HG03571 (cell line): ENCODE results near the gene AR.
"Not testable (repeated sequence)": the region's sequence is repeated elsewhere in the genome, so short reads cannot be mapped to it uniquely, and the experiment has no call there.

ENCODE experiments used
- ATAC-seq: cut with Tn5 transposase; IDR thresholded peaks from one replicate; pipeline ENCODE4 v1.9.1; 2021; ENCODE audit not compliant: unreplicated experiment

AR gene

DNA sequence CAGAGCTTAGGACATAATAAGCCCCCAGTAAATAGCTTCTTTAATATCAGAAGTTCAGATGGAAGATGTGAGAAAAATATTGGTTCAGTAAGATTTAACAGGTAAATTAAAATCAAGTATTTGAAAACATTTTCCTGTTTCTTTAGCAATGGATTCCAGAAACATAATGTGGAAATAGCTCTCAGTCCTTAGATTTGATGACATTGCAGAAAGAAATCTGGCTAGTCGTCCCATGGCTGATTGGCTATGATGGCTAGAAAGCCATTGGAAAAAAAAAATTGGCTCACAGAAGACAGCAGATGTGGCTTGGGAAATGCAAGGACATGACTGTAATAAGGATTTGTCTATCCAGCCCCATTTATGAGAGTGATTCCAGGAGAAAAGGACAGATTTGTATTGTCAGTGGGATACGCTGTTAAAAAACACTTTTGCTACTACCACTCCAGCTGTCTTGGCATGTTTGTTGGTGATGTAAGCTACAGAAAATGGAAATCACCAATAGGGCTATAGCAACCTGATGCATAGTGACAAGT is 78.3 kb downstream of the AR start:
- no peak for ATAC-seq

DNA sequence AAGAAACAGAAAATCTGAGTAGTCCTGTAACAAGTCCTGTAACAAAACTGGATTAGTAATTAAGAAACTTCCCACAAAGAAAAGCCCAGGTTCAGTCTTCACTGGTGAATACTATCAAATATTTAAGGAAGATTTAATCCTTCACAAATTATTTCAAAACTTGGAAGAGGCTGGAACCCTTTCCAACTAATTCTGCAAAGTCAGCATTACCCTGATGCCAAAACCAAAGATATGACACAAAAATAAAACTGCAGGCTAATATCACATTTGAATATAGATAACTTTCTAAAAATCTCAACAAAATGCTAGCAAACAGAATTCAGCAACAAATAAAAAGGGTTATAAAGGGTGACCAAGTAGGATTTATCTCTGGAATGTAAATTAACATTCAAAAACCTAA is 80.5 kb downstream of the AR start:
- ATAC-seq = no peak

DNA sequence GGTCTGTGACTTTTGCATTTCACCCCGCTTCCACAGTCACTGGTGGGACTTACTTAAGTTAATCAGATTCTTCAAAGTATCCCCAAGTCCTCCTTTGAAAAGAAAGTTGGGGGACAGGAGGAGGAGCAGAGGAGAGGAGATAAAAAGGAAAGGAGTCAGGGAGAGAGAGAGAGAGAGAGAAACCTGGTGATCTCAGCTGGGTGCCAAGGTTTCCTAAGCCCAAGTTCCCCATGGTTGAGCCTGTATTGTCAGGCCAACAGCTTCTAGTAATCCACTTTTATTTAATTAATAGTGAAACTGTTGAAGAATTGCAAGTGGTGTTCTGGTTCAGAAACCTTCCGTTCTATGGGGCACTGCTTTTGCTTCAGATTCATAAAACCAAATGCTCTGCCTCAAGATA is 91.6 kb downstream of the AR start:
- no peak for ATAC-seq

DNA sequence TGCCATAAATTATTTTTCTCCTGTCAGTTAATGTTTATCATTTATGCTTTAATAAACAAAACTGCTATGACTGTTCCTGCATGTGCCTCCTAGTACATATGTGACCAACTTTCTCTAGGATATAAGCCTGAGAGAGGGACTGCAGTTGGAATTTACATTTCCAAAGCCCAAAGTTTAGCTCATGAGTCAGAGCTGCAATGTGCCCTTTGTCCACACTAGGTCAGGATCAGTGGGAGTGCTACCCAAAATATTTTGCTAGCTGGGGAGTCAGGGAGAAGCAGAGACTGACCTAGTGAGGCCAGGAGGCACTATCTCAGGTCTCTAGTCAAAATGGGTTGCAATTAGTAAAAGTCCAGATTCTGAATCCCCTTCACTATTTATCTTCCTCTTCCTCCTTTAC is 92.7 kb downstream of the AR start:
- no peak for ATAC-seq

DNA sequence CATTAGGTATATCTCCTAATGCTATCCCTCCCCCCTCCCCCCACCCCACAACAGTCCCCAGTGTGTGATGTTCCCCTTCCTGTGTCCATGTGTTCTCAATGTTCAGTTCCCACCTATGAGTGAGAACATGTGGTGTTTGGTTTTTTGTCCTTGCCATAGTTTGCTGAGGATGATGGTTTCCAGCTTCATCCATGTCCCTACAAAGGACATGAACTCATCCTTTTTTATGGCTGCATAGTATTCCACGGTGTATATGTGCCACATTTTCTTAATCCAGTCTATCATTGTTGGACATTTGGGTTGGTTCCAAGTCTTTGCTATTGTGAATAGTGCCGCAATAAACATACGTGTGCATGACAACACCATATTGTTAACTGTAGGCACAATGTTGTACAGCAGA is 93.5 kb downstream of the AR start:
- not testable (repeated sequence) for ATAC-seq

DNA sequence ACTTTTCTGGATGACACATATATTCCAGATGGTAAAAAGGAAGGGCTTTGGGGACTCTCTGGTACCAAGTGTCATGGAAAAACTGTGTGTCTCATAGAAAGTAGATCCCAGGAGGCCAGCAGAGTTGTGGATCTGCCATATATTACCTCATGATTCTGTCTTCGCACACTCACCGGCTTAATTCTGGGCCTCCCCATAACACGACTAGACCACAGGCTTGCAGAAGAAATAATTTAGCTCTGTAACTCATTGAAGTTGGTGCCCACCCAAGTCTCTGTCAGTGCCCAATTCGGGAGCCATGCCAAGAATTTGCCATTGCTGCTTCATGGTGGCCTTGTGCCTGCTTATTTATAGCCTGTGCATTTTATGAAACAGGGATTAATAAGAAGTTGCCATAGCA is 104.5 kb downstream of the AR start:
- ATAC-seq = no peak

DNA sequence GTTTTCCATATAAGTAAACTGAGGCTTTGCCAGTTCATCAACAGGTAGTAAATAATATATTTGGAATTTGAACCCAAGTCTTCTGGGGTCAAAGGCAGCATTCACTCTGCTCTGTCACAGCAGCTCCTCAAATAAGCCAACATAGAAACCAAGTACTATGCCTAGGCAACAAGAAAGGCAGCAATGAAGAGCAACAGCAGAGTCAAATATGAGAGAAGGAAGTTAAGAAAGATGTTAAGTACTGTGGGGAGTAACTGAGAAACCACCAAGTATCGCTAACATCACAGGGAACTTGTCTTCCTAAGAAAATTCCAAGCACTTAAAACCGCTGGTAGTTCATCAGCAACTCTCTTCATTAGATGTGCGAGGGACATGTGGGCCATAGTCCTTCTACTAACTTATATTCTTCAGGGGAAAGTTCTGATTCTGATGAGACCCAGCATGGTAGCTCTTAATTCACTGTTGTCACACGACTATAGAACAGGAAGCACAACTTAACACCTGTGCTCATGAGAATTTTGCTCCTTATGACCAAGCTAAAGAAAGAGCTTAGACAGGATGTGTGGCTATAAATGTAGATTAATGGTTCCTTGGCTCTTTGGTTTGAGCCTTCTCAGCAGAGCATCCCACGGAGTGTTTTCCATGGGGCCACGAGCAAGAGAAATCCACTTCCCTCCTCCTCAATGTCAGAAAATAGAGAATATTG is 107.8 kb downstream of the AR start:
- ATAC-seq = no peak

DNA sequence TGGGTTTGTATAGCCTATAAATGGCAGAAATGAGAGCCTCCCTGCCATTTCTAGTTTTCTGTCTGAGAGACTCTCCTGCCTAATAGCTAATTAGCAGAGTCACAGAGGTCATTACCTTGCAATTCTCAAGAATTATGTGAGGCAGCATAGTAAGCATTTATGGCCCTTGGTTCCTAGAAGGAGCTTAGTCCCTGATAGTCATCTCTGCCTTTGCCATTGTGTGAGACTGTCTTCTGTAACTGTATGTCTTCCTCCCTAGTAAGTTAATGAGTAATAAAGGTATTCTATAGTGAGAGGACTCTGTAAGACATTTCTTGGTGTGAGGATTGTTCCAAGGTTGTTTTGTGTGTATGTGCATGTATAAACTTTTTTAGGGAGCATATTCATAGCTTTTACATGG is 108.7 kb downstream of the AR start:
- ATAC-seq = no peak

DNA sequence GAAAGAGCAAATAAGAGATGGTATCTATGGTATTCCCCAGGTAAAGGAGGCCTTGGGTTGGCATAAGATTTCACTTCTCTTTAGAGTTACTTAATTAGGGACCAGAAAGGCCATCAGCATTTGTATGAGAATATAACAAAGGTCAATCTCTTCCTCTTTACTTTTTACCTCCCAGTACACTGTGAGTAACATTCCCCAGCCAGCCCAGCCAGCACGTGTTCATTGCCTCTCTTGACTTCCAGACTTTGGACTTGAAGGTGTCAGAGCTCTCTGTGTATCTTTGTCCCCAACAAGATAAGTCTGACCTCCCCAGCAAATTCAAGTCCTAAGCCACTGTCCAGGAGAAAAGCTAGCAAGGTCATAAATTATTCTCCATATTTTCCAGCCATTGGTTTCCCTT is 110.5 kb downstream of the AR start:
- ATAC-seq = no peak

DNA sequence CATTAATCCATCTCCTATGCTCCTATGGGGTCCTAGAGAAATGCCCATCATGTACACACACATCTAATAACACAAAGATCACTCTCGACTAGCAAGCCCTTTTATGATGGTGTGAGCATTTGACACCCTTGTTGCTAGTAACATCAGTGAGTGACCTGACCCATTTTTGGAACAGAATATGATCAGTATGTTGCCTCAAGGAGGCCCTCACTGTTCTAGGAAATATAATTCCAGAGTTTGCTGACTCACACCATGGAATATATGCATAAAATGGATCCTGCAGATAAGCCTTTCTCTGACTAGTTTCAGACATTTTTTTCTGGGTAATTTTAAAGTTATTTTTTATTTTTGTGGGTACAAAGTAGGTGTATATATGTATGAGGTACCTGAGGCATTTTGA is 121.8 kb downstream of the AR start:
- no peak for ATAC-seq

DNA sequence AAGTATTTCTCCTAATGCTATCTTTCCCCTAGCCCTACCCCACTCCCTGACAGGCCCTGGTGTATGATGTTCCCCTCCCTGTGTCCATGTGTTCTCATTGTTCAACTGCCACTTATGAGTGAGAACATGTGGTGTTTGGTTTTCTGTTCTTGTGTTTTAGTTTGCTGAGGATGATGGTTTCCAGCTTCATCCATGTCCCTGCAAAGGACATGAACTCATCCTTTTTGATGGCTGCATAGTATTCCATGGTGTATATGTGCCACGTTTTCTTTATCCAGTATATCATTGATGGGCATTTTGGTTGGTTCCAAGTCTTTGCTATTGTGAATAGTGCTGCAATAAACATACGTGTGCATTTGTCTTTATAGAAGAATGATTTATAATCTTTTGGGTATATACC is 126.9 kb downstream of the AR start:
- ATAC-seq = not testable (repeated sequence)

DNA sequence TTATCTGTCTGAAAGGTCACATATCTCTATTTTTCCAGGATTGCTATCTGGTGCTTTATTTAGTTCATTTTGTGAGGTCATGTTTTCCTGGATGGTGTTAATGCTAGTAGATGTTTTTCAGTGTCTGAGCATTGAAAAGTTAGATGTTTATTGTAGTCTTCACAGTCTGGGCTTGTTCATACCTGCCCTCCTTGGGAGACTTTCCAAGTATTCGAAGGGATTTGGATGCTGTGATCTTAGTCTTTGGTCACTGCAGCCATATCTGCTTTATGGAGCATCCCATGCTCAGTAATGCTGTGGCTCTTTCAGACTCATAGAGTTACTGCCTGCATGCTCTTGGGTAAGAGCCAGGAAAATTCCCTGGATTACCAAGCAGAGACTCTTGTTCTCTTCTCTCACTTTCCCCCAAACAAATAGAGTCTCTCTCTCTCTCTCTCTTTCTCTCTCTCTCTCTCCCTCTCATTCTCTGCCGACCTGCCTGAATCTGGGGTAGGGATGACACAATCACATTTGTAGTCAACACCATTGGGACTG is 130.0 kb downstream of the AR start:
- no peak for ATAC-seq

DNA sequence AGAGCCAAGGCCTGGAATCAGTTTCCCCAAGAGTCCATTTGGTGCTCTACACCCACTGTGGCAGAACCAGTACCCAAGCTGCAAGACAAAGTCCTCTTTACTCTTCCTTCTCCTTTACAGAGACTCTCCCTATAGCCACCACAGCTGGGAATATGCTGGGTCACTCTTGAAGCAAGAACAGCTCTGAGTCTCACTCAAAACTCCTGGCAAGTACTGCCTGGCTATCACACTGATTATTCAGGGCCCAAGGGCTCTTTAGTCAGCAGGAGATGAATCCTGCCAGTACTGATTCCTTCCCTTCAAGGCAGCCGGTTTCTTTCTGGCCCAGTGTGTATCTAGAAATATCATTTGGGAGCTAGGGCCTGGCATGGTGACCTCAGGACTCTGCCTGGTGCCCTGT is 130.9 kb downstream of the AR start:
- ATAC-seq = no peak

DNA sequence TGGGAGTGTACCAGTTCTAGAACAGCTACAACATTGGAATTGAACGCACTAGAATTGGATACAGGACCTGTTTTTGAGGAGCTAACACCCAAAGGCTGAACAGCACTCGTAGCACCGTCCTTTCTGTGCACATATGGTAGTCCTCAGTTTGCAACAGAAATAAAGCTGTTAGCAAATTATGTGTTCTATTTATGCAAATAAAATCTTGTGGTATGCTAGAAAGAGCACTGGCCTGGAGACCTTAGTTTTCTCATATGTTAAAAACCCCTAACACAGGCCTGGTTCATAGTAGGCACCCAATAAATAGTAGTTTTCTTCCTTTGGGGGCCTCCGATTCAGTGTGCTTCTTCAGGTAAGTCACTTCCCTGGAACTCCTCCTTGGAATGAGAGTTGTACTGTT is 140.3 kb downstream of the AR start:
- ATAC-seq = no peak

DNA sequence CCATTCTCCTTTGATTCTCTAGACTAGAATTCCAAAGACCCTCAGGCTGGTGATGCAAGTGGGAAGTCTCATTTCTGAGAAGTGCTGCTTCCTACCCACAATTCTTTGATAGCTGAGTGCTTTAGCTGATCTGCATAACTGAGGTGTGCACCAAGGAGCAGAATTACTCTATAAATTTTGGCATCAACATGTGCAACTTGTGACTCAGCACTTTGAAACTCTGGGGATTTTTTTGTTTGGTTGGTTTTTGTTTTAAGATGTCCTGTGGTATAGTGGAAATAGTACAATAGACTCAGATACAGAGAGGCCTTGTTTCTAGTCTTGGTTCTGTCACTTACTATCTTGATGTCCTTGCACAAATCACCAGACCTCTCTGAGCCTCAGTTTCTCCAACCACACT is 148.4 kb downstream of the AR start:
- ATAC-seq = no peak

DNA sequence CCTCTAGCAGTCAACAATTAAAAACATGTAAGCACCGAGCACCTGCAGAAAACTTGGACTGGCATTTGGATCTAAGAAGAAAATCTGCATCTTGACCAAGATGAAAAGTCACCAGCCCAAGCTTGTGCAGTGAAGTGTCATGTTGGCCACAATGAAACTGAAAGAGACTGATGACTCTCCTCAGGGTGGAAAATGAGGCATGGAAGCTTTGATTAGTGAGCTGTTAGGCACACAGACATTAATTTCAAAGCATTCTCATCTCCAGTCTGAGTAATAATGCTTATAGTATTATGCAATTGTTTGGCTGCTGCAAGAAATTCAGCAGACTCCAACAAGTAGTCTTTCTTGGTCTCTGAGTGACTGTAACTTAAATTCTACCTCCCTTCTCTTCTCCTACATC is 150.1 kb downstream of the AR start:
- ATAC-seq = no peak

DNA sequence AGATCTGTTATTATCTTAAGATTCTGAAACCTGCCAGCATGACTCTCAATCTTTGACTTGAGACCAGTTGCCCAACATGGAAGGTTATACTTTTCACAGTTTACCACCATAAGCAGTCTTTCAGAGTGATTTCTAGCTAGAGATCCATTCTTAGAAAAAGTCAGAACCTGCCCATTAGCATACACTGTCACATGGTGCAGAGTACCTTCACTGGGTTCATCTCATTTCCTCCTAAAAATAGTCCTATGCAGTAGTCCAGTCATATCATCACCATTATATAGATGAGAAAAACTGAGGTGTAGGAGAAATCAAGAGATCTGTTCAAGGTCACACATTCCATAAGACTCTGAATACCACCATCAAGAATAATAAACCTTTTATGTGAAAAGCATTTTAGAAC is 153.6 kb downstream of the AR start:
- no peak for ATAC-seq

DNA sequence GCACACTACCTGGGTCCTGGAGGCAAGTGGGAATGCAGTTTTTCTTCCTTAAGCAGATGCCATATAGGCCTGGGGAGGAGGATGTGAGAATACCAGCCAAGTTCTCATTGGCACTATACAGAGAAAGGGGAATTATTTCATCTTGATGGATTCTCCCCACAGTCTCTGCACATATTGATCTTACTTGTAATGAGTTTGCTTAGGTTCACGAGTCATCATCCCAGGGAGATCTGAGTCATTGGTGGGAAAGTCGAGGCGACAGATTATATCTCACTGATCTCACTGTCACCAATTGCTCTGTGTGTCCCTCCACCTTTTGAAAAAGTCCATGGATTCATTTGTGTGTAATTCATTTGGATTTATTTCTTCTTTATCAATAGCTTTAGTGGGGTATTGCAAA is 156.8 kb downstream of the AR start:
- ATAC-seq = no peak

DNA sequence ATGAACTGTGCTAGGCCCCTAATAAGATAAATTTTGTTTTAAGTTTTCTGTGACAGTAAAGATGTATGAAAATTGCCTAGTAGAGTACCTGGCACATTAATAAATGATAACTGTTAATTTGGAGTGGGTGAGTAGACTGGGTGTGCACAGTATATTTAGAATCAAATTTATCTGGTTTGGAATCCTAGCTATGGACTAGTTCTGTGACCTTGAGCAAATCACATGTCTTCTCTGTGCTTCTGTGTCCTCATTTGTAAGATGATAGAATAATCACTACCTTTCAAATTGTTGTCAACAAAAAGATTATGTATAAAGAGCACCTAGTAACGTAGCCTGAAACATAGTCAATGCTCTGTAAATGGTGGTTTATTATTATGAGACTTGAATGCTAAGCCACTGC is 170.2 kb downstream of the AR start:
- no peak for ATAC-seq

DNA sequence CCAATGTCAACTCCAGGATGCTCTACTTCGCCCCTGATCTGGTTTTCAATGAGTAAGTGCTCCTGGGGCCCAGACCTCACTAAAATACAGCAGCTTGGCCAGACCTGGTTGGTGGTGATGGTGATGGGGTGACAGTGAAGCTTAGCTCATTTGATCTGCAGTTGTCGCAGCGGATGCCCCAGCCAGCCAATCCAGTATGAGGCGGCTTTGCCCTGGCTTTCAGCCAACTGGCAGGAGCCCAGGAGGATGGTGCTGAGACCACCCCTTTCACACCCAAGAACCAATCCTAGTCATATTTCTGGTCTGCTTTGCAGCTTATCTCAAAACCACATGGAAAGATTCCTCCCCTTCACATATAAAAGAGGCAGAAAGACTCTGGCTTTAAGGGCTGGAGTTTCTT is 173.8 kb downstream of the AR start:
- no peak for ATAC-seq

DNA sequence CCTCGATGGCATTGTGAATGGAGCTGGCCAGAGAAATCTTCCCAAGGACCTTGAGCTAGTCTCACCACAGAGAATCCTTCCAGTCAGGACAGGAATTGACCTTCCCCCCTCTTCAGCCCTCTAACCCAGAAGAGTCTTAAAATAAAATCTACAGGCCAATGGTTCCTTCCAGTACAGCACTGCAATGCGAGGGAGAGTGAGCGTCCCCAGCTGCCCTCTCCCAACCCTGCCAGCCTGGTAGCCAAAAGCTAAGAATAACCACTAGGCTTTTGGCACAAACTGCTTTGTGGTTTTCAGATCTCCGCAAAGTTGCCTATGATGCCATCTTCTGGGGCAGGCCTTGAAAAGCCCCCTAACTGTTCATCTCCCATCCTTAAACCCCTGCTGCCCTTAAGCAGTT is 175.1 kb downstream of the AR start:
- no peak for ATAC-seq

DNA sequence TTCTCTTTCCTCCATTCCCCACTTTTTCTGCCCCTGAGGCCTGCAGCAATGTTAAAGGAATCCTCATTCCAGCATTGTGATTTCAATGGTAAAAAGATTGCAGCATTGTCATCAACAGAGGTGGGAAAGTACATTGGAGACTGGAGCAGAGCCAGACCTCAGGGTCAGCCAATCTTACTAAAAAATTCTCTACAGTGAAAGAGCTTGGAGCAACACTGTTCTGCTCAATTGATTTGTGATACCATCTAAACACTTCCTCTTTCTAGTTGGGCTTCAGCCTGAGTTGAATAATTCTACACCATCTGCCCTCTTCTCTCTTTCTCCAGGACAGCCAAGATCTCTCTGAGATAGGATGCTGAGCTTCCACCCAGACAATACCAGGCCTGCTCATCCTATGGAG is 176.5 kb downstream of the AR start:
- no peak for ATAC-seq

DNA sequence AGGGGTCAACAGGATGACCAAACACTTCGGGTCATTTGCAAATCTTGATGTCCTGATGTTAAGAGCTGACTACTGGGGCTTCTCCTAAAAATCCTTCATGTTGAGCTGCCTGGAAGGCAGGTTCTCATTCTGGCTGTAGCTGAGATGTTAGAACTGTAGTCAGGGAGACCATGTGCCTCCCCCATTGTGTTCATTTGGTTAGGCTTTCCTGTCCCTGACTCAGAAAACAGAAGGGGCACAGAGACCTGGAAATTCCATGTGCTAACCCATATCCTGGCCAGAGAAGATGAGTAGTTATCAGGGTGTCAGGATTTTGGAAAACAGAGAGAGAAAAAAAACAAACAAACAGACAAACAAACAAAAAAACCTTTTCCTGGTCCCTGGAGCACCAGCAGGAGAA is 177.5 kb downstream of the AR start:
- no peak for ATAC-seq
